Measurements from ENCODE around the gene CD68.

GRCh38 chr17:7538050-7538449, 41.4 kb upstream of the CD68 start:
- TF ChIP-seq EZH2 (IDR thresholded peaks at IDR 0.05; ENCODE audit: borderline replicate concordance) (no peak), CTCF (IDR thresholded peaks at IDR 0.05; ENCODE audit: poor library complexity) (no peak), EZH2phosphoT487 (IDR thresholded peaks at IDR 0.05; ENCODE audit: low read depth, severe bottlenecking, unreplicated experiment) (no peak)
